OCI-LY3 (cell line): ENCODE results near the gene DNAJC5.
A peak's percentile ranks its signal among the peaks of the same experiment; 100 is the strongest.

Experiments
- CTCF ChIP-seq: fragments of 200-600, 300-600 bp; sonication (generic); IDR thresholded peaks from 2 replicates; pipeline ENCODE4 v1.5.1; 2014; ENCODE audit warnings: antibody characterized with exemption, low read length, low read depth
- EZH2phosphoT487 ChIP-seq: fragments of 200-600 bp; shearing (Covaris generic); IDR thresholded peaks from 2 replicates; pipeline ENCODE4 v1.6.1; 2018; ENCODE audit warnings: antibody characterized with exemption, mixed run types, low read depth

GRCh38 chr20:63955827-63956663 lies 61.1 kb downstream of the DNAJC5 start, which contains the start of gene UCKL1:
- TF ChIP-seq CTCF (peak; percentile 20; the same call in 1 of the 2 replicates), EZH2phosphoT487 (no peak)
